Measurements from ENCODE around the gene COL1A1.
A peak's percentile ranks its signal among the peaks of the same experiment; 100 is the strongest.

Gene COL1A1

GRCh38 chr17:50151937-50152547, 49.4 kb downstream of the COL1A1 start:
- DNase-seq = peak; percentile 72

GRCh38 chr17:50151041-50151936, 50.1 kb downstream of the COL1A1 start:
- peak; percentile 92 for DNase-seq

GRCh38 chr17:50150354-50151040, 50.9 kb downstream of the COL1A1 start, which contains the start of gene PPP1R9B:
PPP1R9B (minus strand) TSS chr17:50150677; CDS start chr17:50150513, 164 bp downstream.
- no peak for DNase-seq

GRCh38 chr17:50149417-50150353, 51.7 kb downstream of the COL1A1 start:
- peak; percentile 79 for DNase-seq

GRCh38 chr17:50149091-50149416, 52.4 kb downstream of the COL1A1 start:
- no peak for DNase-seq

- peak; percentile 94 for DNase-seq
Observed at GRCh38 chr17:50148226-50149090, 53.0 kb downstream of the COL1A1 start.

- no peak for DNase-seq
Observed at GRCh38 chr17:50147841-50148225, 53.6 kb downstream of the COL1A1 start.

- no peak for DNase-seq
Observed at GRCh38 chr17:50146927-50147665, 54.3 kb downstream of the COL1A1 start.

- DNase-seq = no peak
Observed at GRCh38 chr17:50146230-50146926, 55.1 kb downstream of the COL1A1 start.

- DNase-seq = no peak
Observed at GRCh38 chr17:50145532-50146229, 55.8 kb downstream of the COL1A1 start.

GRCh38 chr17:50144845-50145531, 56.4 kb downstream of the COL1A1 start:
- no peak for DNase-seq

- no peak for DNase-seq
Observed at GRCh38 chr17:50144355-50144754, 57.1 kb downstream of the COL1A1 start.

- DNase-seq = no peak
Observed at GRCh38 chr17:50143461-50144176, 57.8 kb downstream of the COL1A1 start.

GRCh38 chr17:50141745-50142110, 59.7 kb downstream of the COL1A1 start:
- DNase-seq = no peak

- DNase-seq = no peak
Observed at GRCh38 chr17:50141026-50141744, 60.2 kb downstream of the COL1A1 start.

- DNase-seq = peak; percentile 75
Observed at GRCh38 chr17:50139950-50140885, 61.2 kb downstream of the COL1A1 start.

Measured in suppressor macrophage treated with lipopolysaccharide for 4 hours (primary cell).